NCI-H1417 (cell line): ENCODE measurements around the gene TTBK2.
"Not testable (repeated sequence)": the region's sequence is repeated elsewhere in the genome, so short reads cannot be mapped to it uniquely, and the experiment has no call there.

ENCODE experiments used
- DNase-seq, 3 experiments: peaks; one replicate each; lab custom pipeline; 2025; lab: John Stamatoyannopoulos, UW

TTBK2 gene

GRCh38 chr15:42764154-42764731, 156.3 kb downstream of the TTBK2 start:
- DNase-seq, result not testable (repeated sequence)

- not testable (repeated sequence) for DNase-seq
Observed at GRCh38 chr15:42761813-42762212, 158.8 kb downstream of the TTBK2 start.

- DNase-seq, result no peak
Observed at GRCh38 chr15:42760759-42761158, 159.8 kb downstream of the TTBK2 start.

DNA sequence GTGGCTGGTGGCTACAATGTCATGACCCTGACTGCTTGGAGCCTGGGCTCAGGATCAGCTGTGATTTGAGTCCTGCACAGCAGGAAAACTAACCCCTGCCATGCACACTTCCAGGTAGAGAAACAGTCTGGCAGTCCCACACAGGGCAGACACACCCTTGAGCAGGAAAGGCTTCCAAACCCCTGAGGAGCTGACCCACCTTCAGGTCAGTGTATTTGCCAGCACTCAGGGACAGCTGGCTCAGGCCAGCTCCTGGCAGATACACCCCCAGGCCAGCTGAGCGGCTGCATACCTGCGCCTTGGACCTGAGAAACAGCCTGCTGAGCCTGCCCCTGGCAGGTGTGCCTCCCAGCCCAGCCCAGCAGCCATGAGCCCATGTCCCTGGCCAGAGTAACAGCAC, 161.5 kb downstream of the TTBK2 start:
- DNase-seq, result no peak

DNA sequence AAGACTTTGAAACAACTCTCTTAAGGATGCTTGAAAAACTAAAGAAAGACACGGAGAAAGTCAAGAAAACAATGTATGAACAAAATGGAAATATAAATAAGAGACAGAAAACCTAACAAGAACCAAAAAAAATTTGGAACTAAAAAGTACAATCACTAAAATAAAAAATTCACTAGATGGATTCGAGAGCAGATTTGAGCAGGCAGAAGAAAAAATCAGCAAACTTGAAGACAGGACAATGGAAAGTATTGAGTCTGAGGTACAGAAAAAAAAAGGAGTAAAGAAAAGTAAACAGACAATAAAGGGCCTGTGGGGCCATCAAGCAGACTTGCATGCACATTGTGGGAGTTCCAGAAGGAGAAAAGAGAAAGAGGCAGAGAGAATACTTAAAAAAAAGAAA, 170.3 kb downstream of the TTBK2 start:
- no peak for DNase-seq

GRCh38 chr15:42749266-42749665, 171.3 kb downstream of the TTBK2 start:
- no peak for DNase-seq

GRCh38 chr15:42744195-42744594, 176.4 kb downstream of the TTBK2 start:
- DNase-seq, result no peak

- no peak for DNase-seq
Observed at GRCh38 chr15:42742149-42742548, 178.4 kb downstream of the TTBK2 start.

GRCh38 chr15:42741710-42742109, 178.9 kb downstream of the TTBK2 start:
- DNase-seq, result no peak

- DNase-seq, result no peak
Observed at GRCh38 chr15:42737529-42738328, 182.8 kb downstream of the TTBK2 start.

DNA sequence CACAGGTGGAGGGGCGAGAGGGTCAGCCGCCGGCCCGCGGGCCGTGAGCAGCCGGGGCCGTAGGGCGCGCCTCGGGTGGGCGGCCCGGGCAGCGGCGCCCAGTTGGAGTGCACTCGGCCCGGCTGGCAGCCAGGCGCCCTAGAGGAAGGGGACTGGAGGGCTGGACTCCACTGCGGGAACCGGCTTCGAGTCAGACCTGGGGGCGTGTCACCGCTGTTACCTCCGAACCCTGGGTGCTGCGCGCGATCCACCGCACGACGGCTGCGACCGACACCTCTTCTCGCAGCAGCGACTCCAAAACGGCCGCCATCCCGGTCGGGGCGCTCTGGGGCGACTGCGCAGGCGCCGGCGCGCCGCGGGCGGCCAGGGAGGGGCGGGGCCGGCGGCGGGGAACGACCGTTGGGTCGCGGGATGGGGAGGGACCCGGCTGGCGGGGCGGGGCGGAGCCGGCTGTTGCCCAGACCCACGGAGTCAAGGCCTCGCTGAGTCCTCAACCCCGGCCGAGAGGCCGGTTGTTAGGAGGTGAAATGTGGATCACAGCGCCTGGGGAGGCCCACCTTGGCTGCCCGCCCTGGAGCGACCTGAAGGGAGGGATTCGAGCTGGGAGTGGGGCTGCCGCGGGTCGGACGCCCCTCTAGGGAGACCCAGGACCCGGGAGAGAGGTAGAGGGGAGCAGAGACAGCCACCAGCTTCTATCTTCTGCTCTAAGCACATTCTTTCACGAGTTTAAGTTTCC, 183.6 kb downstream of the TTBK2 start, which contains the start of gene CDAN1:
CDAN1 (minus strand) TSS at position 336 of the 736 bp plus-strand sequence; CDS start at position 310, 26 bp downstream.
- DNase-seq, result peak; percentile 79 to 87 (median 83)

GRCh38 chr15:42736178-42736792, 184.3 kb downstream of the TTBK2 start:
- peak in 2 of 3 experiments; percentile 40 to 55 for DNase-seq

GRCh38 chr15:42735382-42736165, 185.0 kb downstream of the TTBK2 start:
- no peak for DNase-seq

DNA sequence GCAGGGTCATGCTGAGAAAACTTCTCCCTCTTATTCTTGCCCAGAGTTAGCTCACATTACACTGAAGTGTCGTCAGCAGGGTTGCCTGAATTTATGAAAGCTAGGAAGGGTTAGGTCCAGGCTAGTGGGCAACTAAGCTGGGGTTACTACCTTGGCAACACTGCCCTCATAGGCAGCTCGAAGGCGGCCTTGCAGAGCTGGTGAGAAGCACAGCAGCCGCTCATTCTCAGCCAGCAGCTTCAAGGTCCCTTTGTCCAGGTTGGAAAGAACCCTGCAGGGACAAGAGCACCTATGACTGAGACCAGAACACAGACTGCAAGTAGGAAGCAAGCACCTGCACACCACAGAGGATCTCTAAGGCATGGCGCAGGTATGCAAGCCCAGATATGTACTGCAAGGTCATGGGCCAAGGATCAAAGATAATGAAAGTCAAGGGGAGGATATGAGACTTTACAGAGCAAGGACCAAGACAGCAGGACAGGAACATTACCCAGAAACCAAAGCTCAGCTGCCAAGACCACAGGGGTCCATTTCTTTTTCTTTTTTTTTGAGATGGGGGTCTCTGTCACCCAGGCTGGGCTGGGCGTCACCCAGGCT, 186.4 kb downstream of the TTBK2 start:
- no peak for DNase-seq

DNA sequence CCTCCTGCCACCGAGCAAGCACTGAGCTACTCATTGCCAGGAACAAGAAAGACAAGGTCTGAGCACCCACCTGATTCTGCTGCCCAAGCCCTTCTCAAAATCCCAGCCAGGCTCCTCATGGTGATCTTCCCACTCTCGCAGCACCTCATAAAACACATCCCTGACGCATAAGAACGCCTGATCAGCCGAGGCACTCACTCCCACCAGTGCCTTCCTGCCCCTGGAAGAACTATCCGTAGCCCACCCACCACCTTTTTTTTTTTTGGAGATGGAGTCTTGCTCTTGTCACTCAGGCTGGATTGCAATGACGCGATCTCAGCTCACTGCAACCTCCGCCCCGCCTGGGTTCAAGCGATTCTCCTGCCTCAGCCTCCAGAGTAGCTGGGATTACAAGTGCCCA, 187.6 kb downstream of the TTBK2 start:
- DNase-seq, result no peak

GRCh38 chr15:42732095-42732827, 188.3 kb downstream of the TTBK2 start:
- DNase-seq, result no peak

- DNase-seq, result no peak
Observed at GRCh38 chr15:42731461-42731860, 189.1 kb downstream of the TTBK2 start.

DNA sequence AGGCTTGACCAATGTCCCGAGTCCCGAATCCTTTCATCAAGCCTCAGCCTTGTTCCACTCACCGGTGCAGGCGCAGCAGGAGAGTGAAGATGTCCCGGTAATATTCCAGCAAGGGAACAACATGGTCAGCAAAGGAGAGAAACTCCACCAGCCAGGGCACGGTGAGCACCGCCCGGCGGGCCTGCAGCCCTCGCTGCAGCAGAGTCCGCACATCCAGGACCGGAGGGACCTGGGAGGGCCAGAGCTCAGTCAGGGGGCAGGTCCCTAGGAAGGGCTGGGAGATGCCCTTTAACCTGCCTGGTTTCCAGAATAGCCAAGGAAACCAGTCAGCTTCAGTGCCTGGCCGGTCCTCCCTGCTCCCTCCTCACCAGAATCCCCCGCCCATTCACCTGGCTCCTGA, 190.0 kb downstream of the TTBK2 start:
- DNase-seq, result no peak

DNA sequence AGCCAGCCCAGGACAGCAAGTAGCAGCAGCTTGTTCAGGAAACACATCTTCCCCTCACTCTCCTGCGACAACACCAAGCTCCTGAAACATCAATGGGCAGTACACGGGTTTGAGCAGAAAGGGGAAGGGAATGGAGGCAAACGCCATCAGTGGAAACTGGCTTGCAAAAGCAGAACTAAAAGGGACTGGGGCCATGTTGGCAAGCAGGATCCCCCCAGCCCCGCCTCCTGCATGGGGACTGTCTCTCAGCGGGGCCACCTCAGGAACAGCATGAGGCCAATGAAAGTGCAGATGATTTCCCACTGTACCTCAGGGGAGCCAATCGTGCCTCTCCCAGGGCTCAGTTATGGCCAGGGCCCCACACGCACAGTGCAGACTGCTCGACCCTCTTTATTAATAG, 190.4 kb downstream of the TTBK2 start:
- no peak for DNase-seq

GRCh38 chr15:42729409-42729808, 191.2 kb downstream of the TTBK2 start:
- DNase-seq, result no peak
